Astrocyte of the cerebellum (primary cell): ENCODE data around the gene TTC28.

Source experiments
- DNase-seq: peaks from one replicate; pipeline ENCODE4 v3.0.0-alpha.2; 2011; ENCODE audit warnings: low read depth
- H3K4me3 ChIP-seq: 2 replicates; pipeline ENCODE4 v1.5.1; 2011; ENCODE audit warnings: mild to moderate bottlenecking, low read depth, low read length, moderate library complexity
- in situ Hi-C: cut with HindIII; loops from 2 replicates; pipeline ENCODE4 v1.10.0; 2017; ENCODE audit warnings: low sequenced_read_pairs
- TF ChIP-seq, protein P1 (sequence below): IDR thresholded peaks from 2 replicates; pipeline ENCODE4 v1.5.1; 2012; ENCODE audit warnings: low read length, low read depth, moderate library complexity, mild to moderate bottlenecking; ENCODE audit errors: missing control alignments

TTC28 gene

DNA sequence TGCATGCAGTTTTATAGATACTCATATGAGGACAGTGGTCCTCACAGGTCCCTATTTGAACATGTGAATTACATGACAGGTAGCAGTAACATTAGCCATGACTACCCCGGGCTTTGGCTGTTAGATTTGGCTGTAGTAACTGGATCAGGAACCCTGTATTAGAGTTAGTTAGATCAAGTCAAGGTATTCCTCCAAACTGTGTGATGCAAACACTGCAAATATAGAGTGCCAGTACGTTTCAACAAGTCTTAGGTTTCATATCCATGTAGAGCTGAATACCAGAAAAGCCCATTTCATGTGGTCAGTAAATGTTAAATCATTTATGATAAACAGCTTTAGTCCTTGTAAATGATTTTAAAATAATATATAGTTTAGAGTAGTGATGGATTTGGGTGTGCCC is 731.1 kb downstream of the TTC28 start:
- no peak for DNase-seq
- TF ChIP-seq, protein P1, sequence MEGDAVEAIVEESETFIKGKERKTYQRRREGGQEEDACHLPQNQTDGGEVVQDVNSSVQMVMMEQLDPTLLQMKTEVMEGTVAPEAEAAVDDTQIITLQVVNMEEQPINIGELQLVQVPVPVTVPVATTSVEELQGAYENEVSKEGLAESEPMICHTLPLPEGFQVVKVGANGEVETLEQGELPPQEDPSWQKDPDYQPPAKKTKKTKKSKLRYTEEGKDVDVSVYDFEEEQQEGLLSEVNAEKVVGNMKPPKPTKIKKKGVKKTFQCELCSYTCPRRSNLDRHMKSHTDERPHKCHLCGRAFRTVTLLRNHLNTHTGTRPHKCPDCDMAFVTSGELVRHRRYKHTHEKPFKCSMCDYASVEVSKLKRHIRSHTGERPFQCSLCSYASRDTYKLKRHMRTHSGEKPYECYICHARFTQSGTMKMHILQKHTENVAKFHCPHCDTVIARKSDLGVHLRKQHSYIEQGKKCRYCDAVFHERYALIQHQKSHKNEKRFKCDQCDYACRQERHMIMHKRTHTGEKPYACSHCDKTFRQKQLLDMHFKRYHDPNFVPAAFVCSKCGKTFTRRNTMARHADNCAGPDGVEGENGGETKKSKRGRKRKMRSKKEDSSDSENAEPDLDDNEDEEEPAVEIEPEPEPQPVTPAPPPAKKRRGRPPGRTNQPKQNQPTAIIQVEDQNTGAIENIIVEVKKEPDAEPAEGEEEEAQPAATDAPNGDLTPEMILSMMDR = no peak
- H3K4me3 ChIP-seq = no peak overlapping the region
- in situ Hi-C loops = no loop called here

DNA sequence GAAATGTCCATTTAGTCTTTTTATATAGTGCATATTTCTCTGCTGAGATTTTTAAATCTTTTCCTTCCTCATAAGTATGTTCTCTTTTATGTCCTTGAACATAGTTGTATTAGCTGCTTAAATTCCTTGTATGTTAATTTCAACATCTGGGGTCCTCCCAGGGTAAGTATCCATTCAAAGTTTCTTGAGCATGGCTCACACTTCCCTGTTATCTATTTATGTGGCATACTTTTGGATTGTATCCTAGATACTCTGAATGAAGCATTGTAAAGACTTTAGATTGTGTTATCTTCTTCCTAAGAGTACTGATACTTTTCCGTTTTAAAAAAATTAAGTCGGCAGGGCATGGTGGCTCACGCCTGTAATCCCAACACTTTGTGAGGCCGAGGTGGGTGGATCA is 732.2 kb downstream of the TTC28 start:
- H3K4me3 ChIP-seq = no peak overlapping the region
- DNase-seq = no peak
- in situ Hi-C loops = no loop called here

DNA sequence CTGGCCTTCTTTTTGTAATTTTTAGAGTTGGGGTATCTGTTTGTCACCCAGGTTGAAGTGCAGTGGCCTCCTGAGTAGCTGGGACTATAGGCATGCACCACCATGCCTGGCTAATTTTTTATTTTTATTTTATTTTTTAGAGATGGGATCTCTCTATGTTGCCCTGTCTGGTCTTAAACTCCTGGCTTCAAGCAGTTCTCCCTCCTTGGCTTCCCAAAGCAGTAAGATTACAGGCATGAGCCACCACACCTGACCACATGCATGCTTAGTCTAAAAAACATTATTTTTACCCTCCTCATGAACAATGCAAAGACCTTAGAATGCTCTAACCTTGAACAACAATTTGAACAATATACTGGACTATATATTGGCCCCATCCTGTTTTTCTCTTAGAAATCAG is 738.5 kb downstream of the TTC28 start:
- DNase-seq = no peak
- TF ChIP-seq, protein P1 = no peak
- in situ Hi-C loops = no loop called here
- H3K4me3 ChIP-seq = no peak overlapping the region

More for the DNA sequence above, 732.2 kb downstream of the TTC28 start:
- TF ChIP-seq, protein P1 = no peak

DNA sequence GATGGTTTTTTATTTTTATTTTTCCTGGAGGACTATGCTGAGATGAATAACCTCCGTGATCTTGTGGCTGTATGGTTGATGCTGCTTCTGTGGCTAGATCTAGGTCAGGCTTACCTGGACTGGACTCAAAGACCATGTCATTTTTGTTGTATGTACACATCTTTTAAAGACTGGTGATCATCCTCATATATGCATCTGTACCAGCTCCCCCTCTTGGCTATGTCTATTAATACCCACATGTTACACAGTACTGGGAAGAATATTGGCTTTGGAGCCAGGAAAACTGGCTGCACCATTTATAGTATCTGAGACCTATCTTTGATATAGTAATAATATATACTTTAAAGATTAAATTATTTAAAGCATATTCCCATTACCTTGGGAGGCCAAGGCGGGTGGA is 742.2 kb downstream of the TTC28 start:
- TF ChIP-seq, protein P1 = no peak
- in situ Hi-C loops = no loop called here
- H3K4me3 ChIP-seq = no peak overlapping the region
- DNase-seq = no peak

DNA sequence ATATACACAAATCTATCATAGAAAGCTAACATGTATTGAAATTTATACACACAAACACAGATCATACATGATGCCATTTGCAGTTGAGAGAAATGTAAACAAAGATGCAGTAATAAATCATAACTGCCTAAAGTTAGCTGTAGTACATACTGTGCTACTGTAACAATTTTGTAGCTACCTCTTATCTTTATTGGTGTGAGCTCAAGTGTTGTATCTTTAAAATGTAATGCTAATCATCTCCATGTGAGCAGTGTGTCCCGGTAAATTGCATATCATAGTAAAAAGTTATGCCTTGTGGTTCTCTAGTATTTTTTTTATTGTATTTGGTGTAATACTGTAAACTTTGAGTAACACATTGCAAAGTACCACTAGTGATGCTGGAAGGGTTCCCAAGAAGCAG is 743.7 kb downstream of the TTC28 start:
- H3K4me3 ChIP-seq = no peak overlapping the region
- in situ Hi-C loops = no loop called here
- TF ChIP-seq, protein P1 = no peak
- no peak for DNase-seq

DNA sequence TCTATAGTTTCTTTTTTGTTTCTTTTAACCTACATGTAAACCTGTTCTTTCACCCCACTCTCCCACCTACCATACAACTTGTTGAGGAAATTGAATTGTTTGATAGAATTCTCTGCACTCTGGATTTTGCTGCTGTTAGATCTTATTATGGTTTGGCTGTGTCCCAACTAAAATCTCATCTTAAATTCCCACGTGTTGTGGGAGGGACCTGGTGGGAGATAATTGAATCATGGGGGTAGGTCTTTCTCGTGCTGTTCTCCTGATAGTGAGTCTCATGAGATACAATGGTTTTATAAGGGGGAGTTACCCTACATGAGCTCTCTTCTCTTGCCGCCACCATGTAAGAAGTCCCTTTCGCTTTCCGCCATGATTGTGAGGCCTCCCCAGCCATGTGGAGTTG is 745.6 kb downstream of the TTC28 start:
- TF ChIP-seq, protein P1 = no peak
- no peak overlapping the region for H3K4me3 ChIP-seq
- no peak for DNase-seq
- in situ Hi-C loops = no loop called here
